Mucosa of rectum (tissue), 2 donors: ENCODE measurements around the gene GNG7.
"Not testable (repeated sequence)": the region's sequence is repeated elsewhere in the genome, so short reads cannot be mapped to it uniquely, and the experiment has no call there.

Experiments
- H3K27ac ChIP-seq, 2 donors: one replicate each; pipeline ENCODE4 v1.7.0; 2013; ENCODE audit warnings: inconsistent platforms in 2 of 2, low read depth in 2 of 2, low read length in 2 of 2
- H3K27me3 ChIP-seq, 2 donors: one replicate each; pipeline ENCODE4 v1.7.0; 2013; ENCODE audit warnings: low read length in 2 of 2; ENCODE audit not compliant: control insufficient read depth in 2 of 2, insufficient read depth in 2 of 2
- H3K36me3 ChIP-seq, 2 donors: one replicate each; pipeline ENCODE4 v1.7.0; 2013; ENCODE audit warnings: low read length in 2 of 2; ENCODE audit not compliant: control insufficient read depth in 2 of 2, insufficient read depth in 2 of 2
- H3K4me1 ChIP-seq, 2 donors: one replicate each; pipeline ENCODE4 v1.7.0; 2013; ENCODE audit warnings: low read length in 2 of 2, mild to moderate bottlenecking in 1 of 2; ENCODE audit not compliant: control insufficient read depth in 2 of 2, insufficient read depth in 2 of 2
- H3K4me3 ChIP-seq, 2 donors: one replicate each; pipeline ENCODE4 v1.7.0; 2013; ENCODE audit warnings: low read length in 2 of 2
- H3K9ac ChIP-seq, 2 donors: one replicate each; pipeline ENCODE4 v1.7.0; 2013; ENCODE audit warnings: low read length in 2 of 2, low read depth in 1 of 2, mild to moderate bottlenecking in 1 of 2
- H3K9me3 ChIP-seq, 2 donors: one replicate each; pipeline ENCODE4 v1.7.0; 2013; ENCODE audit warnings: low read length in 2 of 2; ENCODE audit not compliant: control insufficient read depth in 2 of 2
- donor health status: healthy.
- donor health status: Normal muscosa, but diverticular disease.

Gene GNG7

DNA sequence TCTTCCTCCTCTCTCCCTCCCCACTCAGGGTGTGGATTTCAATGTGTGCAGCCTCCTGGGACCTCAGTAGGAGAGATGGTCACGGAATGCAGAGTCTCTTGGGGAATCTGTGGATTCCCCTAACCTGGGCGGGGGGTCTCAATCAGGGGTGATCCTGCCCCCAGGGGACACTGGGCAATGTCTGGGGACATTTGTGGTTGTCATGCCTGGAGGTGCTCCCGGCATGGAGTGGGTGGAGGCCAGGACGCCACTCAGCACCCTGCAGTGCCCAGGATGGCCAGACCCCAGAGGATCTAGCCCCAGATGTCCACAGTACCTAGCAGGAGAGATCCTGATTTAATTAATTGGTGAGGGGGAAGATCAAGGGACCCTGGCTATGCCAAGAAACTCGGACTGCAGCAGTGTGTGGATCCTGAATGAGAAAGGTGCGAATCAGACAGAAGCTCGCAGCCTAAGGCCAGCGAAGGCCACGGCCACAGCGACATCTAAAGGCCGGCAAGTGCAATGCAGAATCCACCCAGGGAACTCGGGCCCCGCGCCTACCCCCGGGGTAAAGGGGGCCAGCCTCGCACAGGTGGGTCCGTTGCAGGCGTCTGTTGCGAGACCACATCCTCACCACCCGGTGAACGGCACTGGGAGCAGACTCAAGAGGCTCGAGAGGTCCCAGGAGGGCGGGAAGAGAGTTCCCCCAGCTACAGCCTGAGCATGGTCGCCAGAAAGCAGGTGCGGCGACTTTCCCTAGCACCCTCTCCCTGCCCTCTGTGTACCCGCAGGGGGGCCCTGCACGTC is 88.8 kb downstream of the GNG7 start:
- Histone ChIP-seq H3K27ac (no peak overlapping the region), H3K4me3 (no peak overlapping the region), H3K27me3 (no peaks in the 10 kb centered on the region), H3K4me1 (peaks cover 3 to 5% of the 10 kb centered on the region in 2 donors), H3K9ac (no peak overlapping the region), H3K9me3 (no peaks in the 10 kb centered on the region), H3K36me3 (no peaks in the 10 kb centered on the region)

DNA sequence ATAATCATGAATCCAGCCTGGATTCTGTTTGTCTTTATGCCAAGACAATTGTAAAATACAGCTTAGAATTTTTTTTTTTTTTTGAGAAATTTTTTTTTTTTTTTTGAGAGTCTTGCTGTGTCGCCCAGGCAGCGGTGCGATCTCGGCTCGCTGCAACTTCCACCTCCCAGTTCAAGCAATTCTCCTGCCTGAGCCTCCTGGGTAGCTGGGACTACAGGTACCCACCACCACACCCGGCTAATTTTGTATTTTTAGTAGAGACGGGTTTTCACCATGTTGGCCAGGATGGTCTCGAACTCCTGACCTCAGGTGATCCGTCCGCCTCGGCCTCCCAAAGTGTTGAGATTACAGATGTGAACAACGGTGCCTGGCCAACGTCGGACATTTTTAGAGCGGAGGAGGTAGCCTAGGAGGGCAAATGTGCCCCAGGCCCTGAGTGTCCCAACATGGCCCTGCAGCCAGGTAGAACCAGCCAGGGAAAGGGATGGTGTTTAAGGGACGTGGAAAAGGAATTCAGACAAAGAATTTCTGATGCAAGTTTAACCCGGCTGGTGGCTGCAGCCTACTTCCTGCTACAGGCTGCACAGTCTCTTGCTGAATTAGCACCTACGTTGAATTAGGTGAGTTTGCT is 89.8 kb downstream of the GNG7 start:
- H3K27me3 ChIP-seq, result no peaks in the 10 kb centered on the region
- no peak overlapping the region for H3K9ac ChIP-seq
- no peak overlapping the region for H3K4me3 ChIP-seq
- H3K36me3 ChIP-seq, result no peaks in the 10 kb centered on the region
- no peaks in the 10 kb centered on the region for H3K9me3 ChIP-seq
- H3K27ac ChIP-seq, result no peak overlapping the region
- peaks cover 0 to 3% of the 10 kb centered on the region in 2 donors for H3K4me1 ChIP-seq

DNA sequence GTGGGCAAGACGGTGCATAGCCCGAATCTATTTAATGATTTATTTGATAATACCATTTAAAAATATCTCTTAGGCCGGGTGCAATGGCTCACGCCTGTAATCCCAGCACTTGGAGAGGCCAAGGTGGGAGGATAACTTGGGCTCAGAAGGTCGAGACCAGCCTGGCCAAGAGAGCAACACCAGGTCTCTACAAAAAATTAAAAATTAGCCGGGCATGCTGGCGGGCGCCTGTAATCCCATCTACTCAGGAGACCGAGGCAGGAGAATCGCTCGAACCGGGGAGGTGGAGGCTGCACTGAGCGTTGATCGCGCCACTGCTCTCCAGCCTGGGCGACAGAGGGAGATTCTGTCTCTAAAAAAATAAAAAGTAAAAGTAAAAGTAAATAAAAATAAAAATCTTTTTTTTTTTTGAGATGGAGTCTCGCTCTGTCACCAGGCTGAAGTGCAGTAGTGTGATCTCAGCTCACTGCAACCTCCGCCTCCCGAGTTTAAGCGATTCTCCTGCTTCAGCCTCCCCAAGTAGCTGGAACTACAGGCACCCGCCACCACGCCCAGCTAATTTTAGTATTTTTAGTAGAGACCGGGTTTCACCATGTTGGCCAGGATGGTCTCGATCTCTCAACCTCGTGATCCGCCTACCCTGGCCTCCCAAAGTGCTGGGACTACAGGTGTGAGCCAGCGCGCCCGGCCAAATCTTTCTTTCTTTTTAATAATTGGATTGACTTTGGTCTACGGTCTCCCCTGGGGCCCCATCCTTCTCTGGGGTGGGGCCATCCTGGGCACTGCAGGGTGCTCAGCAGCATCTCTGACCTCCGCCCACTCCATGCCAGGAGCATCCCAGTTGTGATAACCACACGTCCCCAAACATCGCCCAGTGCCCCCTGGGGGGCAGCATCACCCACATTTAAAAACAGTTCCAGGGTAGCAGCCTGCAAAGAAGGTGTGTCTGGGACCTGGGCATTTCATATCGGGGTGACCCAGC is 90.7 kb downstream of the GNG7 start:
- H3K4me3 ChIP-seq, result no peak overlapping the region
- H3K9me3 ChIP-seq, result no peaks in the 10 kb centered on the region
- no peaks in the 10 kb centered on the region for H3K27me3 ChIP-seq
- no peak overlapping the region for H3K9ac ChIP-seq
- peaks cover 0 to 3% of the 10 kb centered on the region in 2 donors for H3K4me1 ChIP-seq
- H3K27ac ChIP-seq, result no peak overlapping the region
- no peaks in the 10 kb centered on the region for H3K36me3 ChIP-seq

DNA sequence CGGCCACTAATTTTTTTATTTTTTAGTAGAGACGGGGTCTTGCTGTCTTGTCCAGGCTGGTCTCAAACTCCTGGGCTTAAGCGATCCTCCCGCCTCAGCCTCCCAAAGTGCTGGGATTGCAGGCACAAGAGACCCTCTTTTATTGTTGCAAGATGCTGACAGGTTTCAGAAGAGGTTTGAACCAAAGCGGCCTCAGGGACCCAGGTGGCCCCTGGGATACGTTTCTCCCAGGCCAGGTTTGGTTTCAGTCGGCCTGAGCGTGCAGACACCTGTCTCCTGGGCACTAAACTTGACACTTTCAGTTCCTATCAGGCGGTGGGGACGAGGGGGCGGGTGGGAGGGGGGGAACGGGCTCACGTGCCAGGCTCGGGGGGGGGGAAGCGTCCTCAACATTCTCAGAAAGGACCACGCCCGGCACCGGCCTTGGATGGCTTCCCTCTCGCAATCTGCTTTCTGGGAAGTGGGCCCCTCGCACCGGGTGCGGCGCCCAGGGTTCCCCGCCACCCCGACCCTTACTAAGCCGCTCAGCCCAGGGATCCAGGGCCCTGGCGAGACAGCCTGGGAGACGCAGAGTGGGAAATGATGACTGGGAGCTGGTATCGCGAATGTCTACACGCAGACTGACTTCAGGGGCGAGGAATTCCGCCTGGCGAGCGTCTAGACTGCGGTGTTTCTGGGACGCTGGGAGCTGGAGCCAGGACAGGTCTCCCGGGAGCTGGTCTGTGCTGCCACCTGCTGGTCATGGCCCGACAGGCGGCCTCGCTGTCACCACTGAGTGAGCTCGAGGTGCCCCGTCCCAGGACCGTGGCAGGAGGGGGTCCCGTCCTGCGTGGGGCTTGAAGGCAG is 91.6 kb downstream of the GNG7 start:
- Histone ChIP-seq H3K4me3 (peak overlapping the region; percentile 70 to 78), H3K9me3 (no peaks in the 10 kb centered on the region), H3K9ac (peak overlapping the region; percentile 62 to 70), H3K36me3 (no peaks in the 10 kb centered on the region), H3K27ac (peak overlapping the region; percentile 38 to 52), H3K27me3 (no peaks in the 10 kb centered on the region), H3K4me1 (peaks cover 0 to 3% of the 10 kb centered on the region in 2 donors)

- Histone ChIP-seq H3K27ac (no peak overlapping the region), H3K27me3 (no peaks in the 10 kb centered on the region), H3K9ac (no peak overlapping the region), H3K4me3 (no peak overlapping the region), H3K9me3 (no peaks in the 10 kb centered on the region), H3K4me1 (peaks cover 0 to 3% of the 10 kb centered on the region in 2 donors), H3K36me3 (no peaks in the 10 kb centered on the region)
These were observed 92.9 kb downstream of the GNG7 start for GRCh38 chr19:2609389-2610116.

DNA sequence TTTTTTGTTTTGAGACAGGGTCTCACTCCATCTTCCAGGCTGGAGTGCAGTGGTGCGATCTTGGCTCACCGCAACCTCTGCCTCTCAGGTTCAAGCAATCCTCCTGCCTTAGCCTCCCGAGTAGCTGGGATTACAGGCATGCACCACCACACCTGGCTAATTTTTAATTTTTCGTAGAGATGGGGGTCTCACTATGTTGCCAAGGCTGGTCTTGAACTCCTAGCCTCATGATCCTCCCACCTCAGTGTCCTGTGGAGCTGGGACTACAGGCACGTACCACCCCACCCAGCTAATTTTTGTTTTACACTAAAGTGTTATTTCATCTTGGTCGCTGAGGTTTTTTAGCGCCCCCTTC is 93.5 kb downstream of the GNG7 start:
- not testable (repeated sequence) for H3K9me3 ChIP-seq, H3K36me3 ChIP-seq, H3K4me1 ChIP-seq, H3K4me3 ChIP-seq, H3K27me3 ChIP-seq, H3K9ac ChIP-seq, H3K27ac ChIP-seq

DNA sequence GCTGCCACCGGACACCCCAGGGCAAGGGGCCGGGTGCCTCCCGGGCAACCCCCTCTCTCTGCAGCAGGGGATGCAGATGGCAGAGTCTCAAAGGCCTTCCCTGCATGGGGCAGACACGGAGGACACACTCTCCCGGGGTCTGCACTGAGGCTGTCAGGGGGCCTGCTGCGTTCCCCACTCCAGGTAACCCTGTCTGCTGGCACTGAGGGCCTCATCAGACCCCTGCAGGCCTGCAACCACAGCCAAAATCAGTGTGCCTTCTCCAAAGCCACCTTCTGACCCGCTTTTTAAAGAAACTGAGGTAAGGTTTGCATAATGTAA is 93.9 kb downstream of the GNG7 start:
- Histone ChIP-seq H3K27me3 (no peaks in the 10 kb centered on the region), H3K36me3 (no peaks in the 10 kb centered on the region), H3K9me3 (no peaks in the 10 kb centered on the region), H3K27ac (no peak overlapping the region), H3K9ac (no peak overlapping the region), H3K4me1 (peaks cover 0 to under 1% of the 10 kb centered on the region in 2 donors), H3K4me3 (no peak overlapping the region)

GRCh38 chr19:2607712-2608601 is 94.5 kb downstream of the GNG7 start:
- Histone ChIP-seq H3K36me3 (no peaks in the 10 kb centered on the region), H3K4me1 (peaks cover 0 to 4% of the 10 kb centered on the region in 2 donors), H3K27ac (no peak overlapping the region), H3K9ac (no peak overlapping the region), H3K27me3 (no peaks in the 10 kb centered on the region), H3K4me3 (no peak overlapping the region), H3K9me3 (no peaks in the 10 kb centered on the region)
